Memory B cell (primary cell): ENCODE data around the gene SYNE3.

ENCODE experiments used
- ATAC-seq: fragments of 150-1000 bp; cut with Tn5 transposase; 2 replicates; pipeline ENCODE4 v1.10.0; 2021; ENCODE audit warnings: low read depth, mild to moderate bottlenecking, moderate library complexity
- DNase-seq, 2 donors: peaks; one replicate each; pipeline ENCODE4 v3.0.0; 2022; ENCODE audit warnings: low spot score in 2 of 2
- H3K27ac Mint-ChIP-seq: one replicate; pipeline ENCODE4 v1.8.0; 2022; ENCODE audit warnings: mild to moderate bottlenecking, moderate library complexity, mixed read lengths
- H3K27me3 Mint-ChIP-seq: one replicate; pipeline ENCODE4 v1.8.0; 2022; ENCODE audit warnings: mixed read lengths
- H3K36me3 Mint-ChIP-seq: one replicate; pipeline ENCODE4 v1.8.0; 2022; ENCODE audit warnings: mild to moderate bottlenecking, mixed read lengths
- H3K4me1 Mint-ChIP-seq: one replicate; pipeline ENCODE4 v1.8.0; 2022; ENCODE audit warnings: mixed read lengths
- H3K4me3 Mint-ChIP-seq: one replicate; pipeline ENCODE4 v1.8.0; 2022; ENCODE audit warnings: mild to moderate bottlenecking, moderate library complexity, mixed read lengths
- H3K9me3 Mint-ChIP-seq: one replicate; pipeline ENCODE4 v1.8.0; 2022; ENCODE audit warnings: mixed read lengths

SYNE3 gene, protein sequence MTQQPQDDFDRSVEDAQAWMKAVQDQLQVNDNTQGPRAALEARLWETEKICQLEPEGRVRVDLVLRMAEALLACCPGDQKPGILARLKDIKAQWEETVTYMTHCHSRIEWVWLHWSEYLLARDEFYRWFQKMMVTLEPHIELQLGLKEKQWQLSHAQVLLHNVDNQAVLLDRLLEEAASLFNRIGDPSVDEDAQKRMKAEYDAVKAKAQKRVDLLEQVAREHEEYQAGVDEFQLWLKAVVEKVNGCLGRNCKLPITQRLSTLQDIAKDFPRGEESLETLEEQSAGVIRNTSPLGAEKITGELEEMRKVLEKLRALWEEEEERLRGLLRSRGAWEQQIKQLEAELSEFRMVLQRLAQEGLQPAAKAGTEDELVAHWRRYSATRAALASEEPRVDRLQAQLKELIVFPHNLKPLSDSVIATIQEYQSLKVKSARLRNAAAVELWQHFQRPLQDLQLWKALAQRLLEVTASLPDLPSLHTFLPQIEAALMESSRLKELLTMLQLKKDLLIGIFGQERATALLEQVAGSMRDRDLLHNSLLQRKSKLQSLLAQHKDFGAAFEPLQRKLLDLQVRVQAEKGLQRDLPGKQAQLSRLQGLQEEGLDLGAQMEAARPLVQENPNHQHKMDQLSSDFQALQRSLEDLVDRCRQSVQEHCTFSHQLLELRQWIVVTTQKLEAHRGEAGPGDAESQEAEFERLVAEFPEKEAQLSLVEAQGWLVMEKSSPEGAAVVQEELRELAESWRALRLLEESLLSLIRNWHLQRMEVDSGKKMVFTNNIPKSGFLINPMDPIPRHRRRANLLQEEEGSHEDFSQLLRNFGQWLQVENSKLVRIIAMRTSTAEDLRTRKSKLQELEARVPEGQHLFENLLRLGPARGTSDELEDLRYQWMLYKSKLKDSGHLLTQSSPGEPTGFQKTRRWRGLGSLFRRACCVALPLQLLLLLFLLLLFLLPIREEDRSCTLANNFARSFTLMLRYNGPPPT

DNA sequence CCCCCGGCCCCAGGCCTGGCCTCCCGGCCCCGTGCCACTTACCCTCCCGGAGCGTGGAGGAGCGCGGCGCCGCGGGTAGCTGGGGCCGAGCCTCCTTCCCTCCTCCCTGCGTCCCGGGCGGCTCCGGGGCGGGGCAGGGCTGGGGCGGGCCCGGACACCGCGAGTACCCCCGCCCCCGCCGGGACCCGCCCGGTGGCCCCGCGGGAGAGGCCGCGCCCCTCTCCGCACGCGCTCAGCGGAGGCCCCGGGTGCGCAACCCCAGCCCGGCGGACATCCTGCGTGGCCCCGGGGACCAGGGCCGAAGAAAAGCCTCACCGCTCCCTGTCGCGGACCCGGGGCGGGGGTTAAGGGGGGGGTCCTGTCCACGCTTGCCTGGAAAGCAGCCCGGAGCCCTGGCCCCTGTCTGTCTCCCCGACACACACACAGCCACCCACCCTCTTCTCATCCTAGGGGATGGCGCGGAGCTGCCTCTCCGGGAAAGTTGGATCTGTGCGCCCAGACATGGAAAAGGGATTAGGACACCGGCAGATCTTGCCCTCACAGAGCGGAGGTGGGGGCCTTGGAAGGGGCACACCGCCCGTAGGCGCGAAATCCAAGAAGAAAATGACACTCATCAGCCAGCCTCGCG lies at the start of gene SYNE3:
Gene SYNE3, minus strand, starts transcription at position 97 of the 628 bp plus-strand sequence. CDS start 40,829 bp downstream, outside the sequence.
- DNase-seq (peak; percentile 43 to 56), ATAC-seq (peak; percentile 56)
- H3K4me1 Mint-ChIP-seq: peaks cover 52% of the 10 kb centered on the region

DNA sequence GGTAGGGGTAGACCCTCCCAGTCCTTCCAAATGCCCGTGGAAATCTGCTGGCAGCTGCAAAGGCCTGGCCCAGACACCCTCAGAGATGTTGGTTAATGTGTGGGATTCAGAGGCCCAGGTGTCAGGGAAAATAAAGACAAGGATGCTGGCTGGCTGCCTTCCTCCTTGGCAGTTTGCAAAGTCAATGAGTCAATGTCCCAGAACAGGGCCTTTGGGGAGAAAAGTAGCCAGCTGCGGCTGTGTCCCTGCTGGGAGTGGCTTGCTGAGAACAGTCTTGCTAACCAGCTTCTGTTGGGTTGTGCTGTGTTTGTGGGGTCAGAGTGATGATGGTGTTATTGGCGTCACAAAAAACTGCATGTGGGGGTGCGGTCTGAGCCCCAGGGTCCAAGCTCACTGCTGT lies 47.6 kb upstream of the SYNE3 start:
- H3K4me1 Mint-ChIP-seq: peaks cover 7% of the 10 kb centered on the region
- H3K36me3 Mint-ChIP-seq: no peaks in the 10 kb centered on the region
- ATAC-seq (no peak), DNase-seq (no peak)
- no peak overlapping the region for H3K27ac Mint-ChIP-seq
- H3K9me3 Mint-ChIP-seq: no peaks in the 10 kb centered on the region
- peaks cover 24% of the 10 kb centered on the region for H3K27me3 Mint-ChIP-seq
- no peak overlapping the region for H3K4me3 Mint-ChIP-seq

More for the DNA sequence above, at the start of gene SYNE3:
- H3K4me3 Mint-ChIP-seq: peak within 1 kb of the TSS; percentile 87
- H3K36me3 Mint-ChIP-seq: peaks cover 6% of the 10 kb centered on the region
- H3K27ac Mint-ChIP-seq: peak within 1 kb of the TSS; percentile 96
- H3K9me3 Mint-ChIP-seq: no peaks in the 10 kb centered on the region
- no peaks in the 10 kb centered on the region for H3K27me3 Mint-ChIP-seq

DNA sequence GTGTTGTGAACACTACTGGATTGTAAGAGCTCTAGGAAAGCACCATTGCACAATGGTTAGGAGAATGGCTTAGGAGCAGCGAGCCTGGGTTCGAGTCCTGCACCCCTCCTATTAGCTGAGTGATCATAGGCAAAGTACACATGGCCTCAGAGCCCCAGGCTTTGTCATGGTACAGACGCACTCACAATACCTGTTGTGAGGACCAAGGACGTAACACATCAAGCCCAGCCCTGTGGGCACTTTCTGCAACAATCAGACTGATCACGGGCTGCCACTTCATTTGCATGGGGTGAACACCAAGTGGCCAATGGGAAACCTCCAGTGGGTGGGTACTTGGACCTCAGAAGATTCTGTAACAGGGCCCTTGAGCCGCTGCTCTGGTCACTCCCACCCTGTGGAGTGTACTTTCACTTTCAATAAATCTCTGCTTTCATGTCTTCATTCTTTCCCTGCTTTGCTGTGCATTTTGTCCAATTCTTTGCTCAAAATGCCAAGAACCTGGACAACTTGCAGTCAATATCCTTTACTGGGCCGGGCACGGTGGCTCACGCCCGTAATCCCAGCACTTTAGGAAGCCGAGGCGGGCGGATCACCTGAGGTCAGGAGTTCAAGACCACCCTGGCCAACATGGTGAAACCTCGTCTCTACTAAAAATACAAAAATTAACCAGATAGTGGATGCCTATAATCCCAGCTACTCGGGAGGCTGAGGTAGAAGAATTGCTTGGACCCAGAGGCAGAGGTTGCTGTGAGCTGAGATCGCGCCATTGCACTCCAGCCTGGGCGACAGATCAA lies 46.6 kb upstream of the SYNE3 start:
- Mint-ChIP-seq H3K27ac (no peak overlapping the region), H3K36me3 (no peaks in the 10 kb centered on the region), H3K4me1 (peaks cover 7% of the 10 kb centered on the region), H3K27me3 (peaks cover 24% of the 10 kb centered on the region), H3K4me3 (no peak overlapping the region), H3K9me3 (no peaks in the 10 kb centered on the region)
- ATAC-seq: no peak
- DNase-seq: no peak

DNA sequence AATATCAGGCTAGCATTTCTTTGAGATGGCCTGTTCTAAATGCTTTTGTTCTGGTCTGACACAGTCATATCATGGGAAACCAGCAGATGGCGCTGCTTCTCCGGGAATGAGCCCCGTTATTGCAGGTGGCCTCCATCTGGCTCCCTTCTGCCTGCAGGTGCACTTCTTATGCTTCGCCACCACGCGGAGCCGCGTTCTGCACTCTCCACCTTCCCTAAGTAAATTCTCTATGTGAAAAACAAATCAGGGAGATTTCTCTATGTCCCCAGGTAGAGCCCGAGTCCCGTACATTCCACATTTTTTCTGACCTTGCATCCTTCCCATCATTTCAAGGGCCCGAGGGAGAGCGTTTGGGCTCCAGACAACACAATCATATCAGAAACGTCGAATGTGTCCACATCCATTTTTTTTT lies 44.6 kb upstream of the SYNE3 start:
- Mint-ChIP-seq H3K9me3 (no peaks in the 10 kb centered on the region), H3K27ac (no peak overlapping the region)
- peak; percentile 90 to 91 for DNase-seq

DNA sequence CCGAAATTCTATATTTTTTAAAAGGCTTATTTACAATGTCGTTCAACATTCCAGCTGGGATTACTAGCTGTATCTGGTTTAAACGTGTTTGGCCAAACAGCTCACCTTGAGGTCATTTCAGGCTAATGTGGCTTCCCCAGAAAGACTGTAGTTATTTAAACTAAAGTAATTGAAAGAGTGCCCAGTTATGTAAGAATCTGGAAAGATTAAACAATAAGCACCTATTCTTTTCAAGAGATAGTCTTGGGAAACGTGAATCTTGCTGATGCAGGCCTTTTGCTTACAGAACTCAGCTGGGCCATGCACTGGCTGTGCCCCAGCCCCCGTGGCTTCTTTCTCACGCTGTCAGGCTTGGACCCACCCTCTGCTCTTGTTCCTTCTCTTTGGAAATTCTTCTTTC lies 42.8 kb upstream of the SYNE3 start:
- Mint-ChIP-seq H3K9me3 (no peaks in the 10 kb centered on the region), H3K27me3 (peaks cover 18% of the 10 kb centered on the region), H3K4me3 (no peak overlapping the region), H3K36me3 (no peaks in the 10 kb centered on the region), H3K27ac (no peak overlapping the region), H3K4me1 (peaks cover 7% of the 10 kb centered on the region)
- ATAC-seq (no peak), DNase-seq (no peak)

More for the DNA sequence above, 44.6 kb upstream of the SYNE3 start:
- Mint-ChIP-seq H3K27me3 (peaks cover 20% of the 10 kb centered on the region), H3K4me1 (peaks cover 7% of the 10 kb centered on the region), H3K4me3 (no peak overlapping the region), H3K36me3 (no peaks in the 10 kb centered on the region)
- ATAC-seq: peak; percentile 99

DNA sequence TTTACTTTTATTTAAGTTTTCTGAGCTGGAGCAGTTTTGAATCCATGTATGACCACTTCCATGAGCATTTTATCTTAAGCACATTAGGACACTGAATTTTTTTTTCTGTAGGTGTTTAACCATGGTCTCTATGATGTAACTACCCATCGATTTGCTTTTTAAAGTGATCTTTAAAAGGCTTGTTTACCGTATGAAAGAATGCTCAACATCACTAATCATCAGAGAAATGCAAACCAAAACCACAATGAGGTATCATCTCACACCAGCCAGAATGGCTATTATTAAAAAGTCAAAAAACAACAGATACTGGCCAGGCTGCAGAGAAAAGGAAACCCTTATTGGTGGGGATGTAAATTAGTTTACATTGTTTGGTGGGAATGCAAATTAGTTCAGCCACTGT lies 41.4 kb upstream of the SYNE3 start:
- H3K4me3 Mint-ChIP-seq: no peak overlapping the region
- H3K27ac Mint-ChIP-seq: no peak overlapping the region
- DNase-seq: no peak

DNA sequence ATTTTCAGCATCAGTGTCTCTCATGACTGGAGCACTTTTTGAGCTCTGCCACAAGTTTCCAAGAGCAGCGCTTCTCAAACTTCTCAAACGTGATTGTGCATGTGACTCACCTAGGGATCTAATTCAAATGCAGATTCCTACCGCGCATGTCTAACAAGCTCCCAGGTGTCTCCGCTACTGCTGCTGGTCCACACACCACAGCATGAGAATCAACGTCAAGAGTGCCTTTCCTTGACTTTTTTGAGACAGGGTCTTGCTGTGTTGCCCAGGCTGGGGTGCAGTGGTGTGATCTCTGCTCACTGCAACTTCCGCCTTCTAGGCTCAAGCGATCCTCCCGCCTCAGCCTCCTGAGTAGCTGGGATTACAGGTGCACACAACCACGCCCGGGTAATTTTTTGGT lies 40.8 kb upstream of the SYNE3 start:
- H3K27ac Mint-ChIP-seq: no peak overlapping the region
- H3K36me3 Mint-ChIP-seq: no peaks in the 10 kb centered on the region
- DNase-seq: no peak
- no peak for ATAC-seq
- peaks cover 3% of the 10 kb centered on the region for H3K4me1 Mint-ChIP-seq
- H3K4me3 Mint-ChIP-seq: no peak overlapping the region
- peaks cover 10% of the 10 kb centered on the region for H3K27me3 Mint-ChIP-seq
- H3K9me3 Mint-ChIP-seq: no peaks in the 10 kb centered on the region

More for the DNA sequence above, 41.4 kb upstream of the SYNE3 start:
- Mint-ChIP-seq H3K9me3 (no peaks in the 10 kb centered on the region), H3K4me1 (peaks cover 3% of the 10 kb centered on the region), H3K36me3 (no peaks in the 10 kb centered on the region), H3K27me3 (peaks cover 16% of the 10 kb centered on the region)
- ATAC-seq: no peak

DNA sequence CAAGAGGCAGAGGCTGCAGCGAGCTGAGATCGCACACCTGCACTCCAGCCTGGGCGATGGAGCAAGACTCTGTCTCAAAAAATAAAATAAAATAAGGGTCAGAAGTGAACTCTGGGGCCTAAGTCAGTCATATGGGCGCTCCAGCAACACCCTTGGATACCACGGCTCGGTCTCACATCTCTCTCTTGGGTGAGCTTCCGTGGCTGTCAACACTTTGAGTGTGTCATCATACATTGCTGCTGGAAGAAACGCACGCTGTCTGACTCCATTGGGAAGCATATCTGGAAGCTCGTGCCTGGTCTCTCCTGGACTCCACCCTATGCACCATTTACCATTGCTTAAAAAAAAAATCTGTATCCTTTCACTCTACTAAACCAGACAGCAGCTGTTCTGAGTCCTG lies 38.6 kb upstream of the SYNE3 start:
- Mint-ChIP-seq H3K4me3 (no peak overlapping the region), H3K4me1 (no peaks in the 10 kb centered on the region), H3K9me3 (no peaks in the 10 kb centered on the region), H3K27ac (no peak overlapping the region), H3K27me3 (peaks cover 4% of the 10 kb centered on the region), H3K36me3 (peaks cover 8% of the 10 kb centered on the region)
- ATAC-seq (no peak), DNase-seq (no peak)

DNA sequence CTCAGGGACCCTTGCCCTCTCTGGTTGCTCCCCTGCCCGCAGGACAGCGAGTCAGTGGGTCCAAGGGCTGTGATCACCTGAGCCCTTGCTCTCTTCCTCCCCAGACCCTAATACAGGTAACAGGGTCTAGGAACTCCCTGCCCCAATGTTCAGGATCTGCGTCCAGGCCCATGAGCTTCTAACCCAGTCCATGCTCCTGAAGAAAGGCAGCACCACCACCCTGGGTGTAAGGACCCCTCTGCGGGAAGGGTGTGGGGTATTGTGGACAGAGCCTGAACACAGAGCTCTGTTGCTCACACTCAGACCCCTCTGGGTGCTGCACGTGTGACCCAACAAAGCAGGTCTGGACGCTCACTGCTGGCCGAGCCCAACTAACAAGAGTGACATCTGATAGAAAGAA lies 36.7 kb upstream of the SYNE3 start:
- no peak for ATAC-seq
- peaks cover 11% of the 10 kb centered on the region for H3K36me3 Mint-ChIP-seq

DNA sequence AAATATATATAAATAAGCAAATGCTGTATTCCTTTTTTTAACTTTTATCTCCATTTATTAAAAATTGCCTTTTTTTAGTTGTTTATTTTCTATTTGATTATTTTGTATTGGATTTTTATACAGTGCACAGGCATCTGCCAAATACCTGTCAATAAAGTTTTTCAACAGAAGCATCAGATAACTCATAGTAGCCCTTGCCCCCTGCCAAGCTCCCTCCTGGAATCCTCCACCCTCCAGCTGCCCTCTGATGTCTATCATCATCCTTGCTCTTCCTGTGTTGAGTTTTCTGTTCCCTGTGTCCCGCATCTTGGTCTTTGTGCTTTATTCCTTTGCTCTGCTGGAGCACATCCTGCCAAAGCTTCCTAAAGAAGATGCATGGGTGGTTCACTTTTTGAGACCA lies 35.0 kb upstream of the SYNE3 start:
- Mint-ChIP-seq H3K27me3 (peaks cover 3% of the 10 kb centered on the region), H3K27ac (no peak overlapping the region), H3K9me3 (no peaks in the 10 kb centered on the region), H3K36me3 (peaks cover 11% of the 10 kb centered on the region), H3K4me1 (no peaks in the 10 kb centered on the region), H3K4me3 (no peak overlapping the region)
- ATAC-seq (no peak), DNase-seq (no peak)

More for the DNA sequence above, 36.7 kb upstream of the SYNE3 start:
- Mint-ChIP-seq H3K4me1 (no peaks in the 10 kb centered on the region), H3K9me3 (no peaks in the 10 kb centered on the region), H3K27ac (no peak overlapping the region), H3K4me3 (no peak overlapping the region), H3K27me3 (peaks cover 3% of the 10 kb centered on the region)
- no peak for DNase-seq

DNA sequence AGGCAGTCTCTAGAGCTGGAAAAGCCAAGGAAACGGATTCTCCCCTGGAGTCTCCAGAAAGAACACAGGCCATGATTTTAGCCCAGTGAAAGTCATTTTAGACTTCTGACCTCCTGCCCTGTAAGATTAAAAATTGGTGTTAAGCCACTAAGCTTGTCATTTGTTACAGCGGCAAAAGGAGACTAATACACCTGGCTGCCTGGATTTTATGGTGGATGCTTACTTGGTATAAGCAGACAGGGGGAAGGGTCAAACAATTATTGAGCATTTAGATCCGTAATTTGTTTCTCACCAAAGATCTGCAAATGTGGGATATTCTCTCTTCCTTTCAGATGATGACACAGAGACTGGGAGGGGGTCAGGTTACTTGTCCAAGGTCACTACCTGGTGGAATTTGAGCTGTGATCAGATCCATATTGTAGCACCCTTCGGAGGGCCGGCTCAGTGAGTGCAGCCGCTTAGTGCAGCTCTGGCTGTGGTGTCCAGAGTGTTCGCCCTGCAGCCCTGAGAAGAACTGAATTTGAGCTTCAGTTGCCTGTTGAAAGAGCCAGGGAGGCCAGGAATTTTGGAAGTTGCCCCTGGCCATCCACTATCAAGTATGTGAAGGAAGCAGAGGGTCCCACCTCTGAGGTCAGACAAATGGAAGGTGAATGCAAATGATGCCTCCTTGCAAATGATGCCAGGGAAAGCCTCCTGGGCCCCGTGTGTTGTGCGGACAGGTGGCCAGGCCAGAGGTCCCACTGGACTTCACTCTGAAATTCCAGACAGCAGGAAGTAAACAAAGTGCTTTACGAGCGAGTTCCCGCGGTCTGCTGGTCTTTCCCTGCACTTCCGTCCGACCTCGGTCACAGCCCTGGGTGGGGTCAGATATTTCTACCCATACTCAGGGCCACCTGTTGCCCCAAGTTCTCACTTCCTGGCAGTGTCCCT lies 33.5 kb upstream of the SYNE3 start:
- H3K27ac Mint-ChIP-seq: no peak overlapping the region
- H3K27me3 Mint-ChIP-seq: no peaks in the 10 kb centered on the region
- ATAC-seq: no peak
- no peaks in the 10 kb centered on the region for H3K4me1 Mint-ChIP-seq
- H3K4me3 Mint-ChIP-seq: no peak overlapping the region
- no peak for DNase-seq
- no peaks in the 10 kb centered on the region for H3K9me3 Mint-ChIP-seq
- peaks cover 11% of the 10 kb centered on the region for H3K36me3 Mint-ChIP-seq

DNA sequence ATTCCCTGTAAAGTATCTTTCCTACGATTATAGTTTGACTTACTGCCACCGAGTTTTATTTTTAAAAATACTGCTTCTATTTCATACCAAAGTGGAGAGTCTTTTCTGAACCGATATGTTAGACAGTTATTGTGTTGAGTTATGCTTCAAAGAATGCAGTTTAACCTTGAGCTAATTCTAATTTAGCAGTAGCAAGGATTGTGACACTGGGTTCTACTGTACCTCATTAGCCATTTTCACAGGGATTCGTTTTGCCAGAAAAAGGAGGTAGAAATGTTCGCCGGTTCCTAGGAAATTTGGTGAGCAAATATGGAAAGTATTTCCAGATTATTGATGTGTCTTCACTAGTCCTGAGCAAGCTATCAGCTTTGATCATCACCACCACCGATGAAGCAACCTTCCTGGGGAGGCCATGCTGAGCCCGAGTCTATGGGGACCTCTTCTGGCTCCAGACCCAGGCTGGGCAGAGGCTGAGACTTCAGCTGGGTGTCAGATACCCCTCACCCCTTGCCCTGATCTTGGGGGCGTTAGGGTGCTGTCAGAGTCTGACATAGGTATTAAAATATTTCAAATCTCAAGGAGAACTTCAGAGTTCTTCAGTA lies 32.0 kb upstream of the SYNE3 start:
- DNase-seq (no peak), ATAC-seq (no peak)
- Mint-ChIP-seq H3K36me3 (peaks cover 11% of the 10 kb centered on the region), H3K9me3 (no peaks in the 10 kb centered on the region), H3K4me3 (no peak overlapping the region), H3K4me1 (no peaks in the 10 kb centered on the region), H3K27me3 (no peaks in the 10 kb centered on the region), H3K27ac (no peak overlapping the region)
